Mucosa of rectum (tissue), 2 donors: ENCODE results near the gene ZNRF3.

ENCODE experiments used
- H3K27ac ChIP-seq, 2 donors: one replicate each; pipeline ENCODE4 v1.7.0; 2013; ENCODE audit warnings: inconsistent platforms in 2 of 2, low read depth in 2 of 2, low read length in 2 of 2
- H3K27me3 ChIP-seq, 2 donors: one replicate each; pipeline ENCODE4 v1.7.0; 2013; ENCODE audit warnings: low read length in 2 of 2; ENCODE audit not compliant: control insufficient read depth in 2 of 2, insufficient read depth in 2 of 2
- H3K36me3 ChIP-seq, 2 donors: one replicate each; pipeline ENCODE4 v1.7.0; 2013; ENCODE audit warnings: low read length in 2 of 2; ENCODE audit not compliant: control insufficient read depth in 2 of 2, insufficient read depth in 2 of 2
- H3K4me1 ChIP-seq, 2 donors: one replicate each; pipeline ENCODE4 v1.7.0; 2013; ENCODE audit warnings: low read length in 2 of 2, mild to moderate bottlenecking in 1 of 2; ENCODE audit not compliant: control insufficient read depth in 2 of 2, insufficient read depth in 2 of 2
- H3K4me3 ChIP-seq, 2 donors: one replicate each; pipeline ENCODE4 v1.7.0; 2013; ENCODE audit warnings: low read length in 2 of 2
- H3K9ac ChIP-seq, 2 donors: one replicate each; pipeline ENCODE4 v1.7.0; 2013; ENCODE audit warnings: low read length in 2 of 2, low read depth in 1 of 2, mild to moderate bottlenecking in 1 of 2
- H3K9me3 ChIP-seq, 2 donors: one replicate each; pipeline ENCODE4 v1.7.0; 2013; ENCODE audit warnings: low read length in 2 of 2; ENCODE audit not compliant: control insufficient read depth in 2 of 2
- donor health status: healthy.
- donor health status: Normal muscosa, but diverticular disease.

The ZNRF3 gene

GRCh38 chr22:29016067-29016938, 132.9 kb downstream of the ZNRF3 start:
- H3K27me3 ChIP-seq = no peaks in the 10 kb centered on the region
- no peak overlapping the region for H3K27ac ChIP-seq

GRCh38 chr22:29018293-29019189, 135.2 kb downstream of the ZNRF3 start:
- no peaks in the 10 kb centered on the region for H3K27me3 ChIP-seq
- no peak overlapping the region for H3K27ac ChIP-seq
- no peak overlapping the region for H3K9ac ChIP-seq
- peaks cover 4 to 23% of the 10 kb centered on the region in 2 donors for H3K4me1 ChIP-seq
- H3K36me3 ChIP-seq = peaks cover 0 to 2% of the 10 kb centered on the region in 2 donors
- no peaks in the 10 kb centered on the region for H3K9me3 ChIP-seq
- H3K4me3 ChIP-seq = no peak overlapping the region

More at GRCh38 chr22:29016067-29016938, 132.9 kb downstream of the ZNRF3 start:
- Histone ChIP-seq H3K9me3 (no peaks in the 10 kb centered on the region), H3K4me1 (peaks cover 4 to 23% of the 10 kb centered on the region in 2 donors), H3K9ac (no peak overlapping the region), H3K4me3 (no peak overlapping the region), H3K36me3 (peaks cover 0 to 2% of the 10 kb centered on the region in 2 donors)

GRCh38 chr22:29022101-29022817, 138.9 kb downstream of the ZNRF3 start:
- H3K9ac ChIP-seq = no peak overlapping the region
- H3K27ac ChIP-seq = peak overlapping the region; percentile 1 to 33
- H3K4me1 ChIP-seq = peaks cover 6 to 23% of the 10 kb centered on the region in 2 donors
- H3K9me3 ChIP-seq = no peaks in the 10 kb centered on the region
- H3K4me3 ChIP-seq = peak overlapping the region in 1 of 2 donors; percentile 25
- H3K27me3 ChIP-seq = no peaks in the 10 kb centered on the region
- no peaks in the 10 kb centered on the region for H3K36me3 ChIP-seq

- H3K9me3 ChIP-seq = no peaks in the 10 kb centered on the region
- peak overlapping the region in 1 of 2 donors; percentile 5 for H3K27ac ChIP-seq
- H3K4me1 ChIP-seq = peaks cover 6 to 23% of the 10 kb centered on the region in 2 donors
- H3K36me3 ChIP-seq = no peaks in the 10 kb centered on the region
- H3K27me3 ChIP-seq = no peaks in the 10 kb centered on the region
- no peak overlapping the region for H3K9ac ChIP-seq
- no peak overlapping the region for H3K4me3 ChIP-seq
Observed at GRCh38 chr22:29023172-29023796, 139.9 kb downstream of the ZNRF3 start.

- Histone ChIP-seq H3K27ac (no peak overlapping the region), H3K4me1 (peaks cover 18 to 43% of the 10 kb centered on the region in 2 donors), H3K9ac (no peak overlapping the region), H3K4me3 (no peak overlapping the region), H3K9me3 (no peaks in the 10 kb centered on the region), H3K27me3 (peaks cover 0 to 3% of the 10 kb centered on the region in 2 donors), H3K36me3 (no peaks in the 10 kb centered on the region)
Observed at GRCh38 chr22:29026579-29026978, 143.2 kb downstream of the ZNRF3 start.

GRCh38 chr22:29028468-29028867, 145.1 kb downstream of the ZNRF3 start:
- peak overlapping the region in 1 of 2 donors; percentile 44 for H3K27ac ChIP-seq
- peaks cover 0 to 3% of the 10 kb centered on the region in 2 donors for H3K27me3 ChIP-seq
- H3K4me3 ChIP-seq = no peak overlapping the region
- no peaks in the 10 kb centered on the region for H3K36me3 ChIP-seq
- H3K9ac ChIP-seq = no peak overlapping the region
- H3K4me1 ChIP-seq = peaks cover 26 to 42% of the 10 kb centered on the region in 2 donors
- H3K9me3 ChIP-seq = no peaks in the 10 kb centered on the region

GRCh38 chr22:29029202-29030000, 146.0 kb downstream of the ZNRF3 start:
- H3K9me3 ChIP-seq = no peaks in the 10 kb centered on the region
- no peak overlapping the region for H3K9ac ChIP-seq
- H3K4me3 ChIP-seq = no peak overlapping the region
- H3K4me1 ChIP-seq = peaks cover 23 to 34% of the 10 kb centered on the region in 2 donors
- peak overlapping the region; percentile 44 to 69 for H3K27ac ChIP-seq
- H3K36me3 ChIP-seq = no peaks in the 10 kb centered on the region
- H3K27me3 ChIP-seq = peaks cover 0 to 3% of the 10 kb centered on the region in 2 donors

GRCh38 chr22:29030016-29030617, 146.7 kb downstream of the ZNRF3 start:
- peaks cover 23 to 33% of the 10 kb centered on the region in 2 donors for H3K4me1 ChIP-seq
- H3K9ac ChIP-seq = peak overlapping the region in 1 of 2 donors; percentile 45
- peaks cover 0 to 3% of the 10 kb centered on the region in 2 donors for H3K27me3 ChIP-seq
- no peaks in the 10 kb centered on the region for H3K9me3 ChIP-seq
- peak overlapping the region; percentile 52 to 69 for H3K4me3 ChIP-seq
- H3K27ac ChIP-seq = peak overlapping the region; percentile 69 to 77
- no peaks in the 10 kb centered on the region for H3K36me3 ChIP-seq
